ENCODE results near the gene ASAH2B.

DNA sequence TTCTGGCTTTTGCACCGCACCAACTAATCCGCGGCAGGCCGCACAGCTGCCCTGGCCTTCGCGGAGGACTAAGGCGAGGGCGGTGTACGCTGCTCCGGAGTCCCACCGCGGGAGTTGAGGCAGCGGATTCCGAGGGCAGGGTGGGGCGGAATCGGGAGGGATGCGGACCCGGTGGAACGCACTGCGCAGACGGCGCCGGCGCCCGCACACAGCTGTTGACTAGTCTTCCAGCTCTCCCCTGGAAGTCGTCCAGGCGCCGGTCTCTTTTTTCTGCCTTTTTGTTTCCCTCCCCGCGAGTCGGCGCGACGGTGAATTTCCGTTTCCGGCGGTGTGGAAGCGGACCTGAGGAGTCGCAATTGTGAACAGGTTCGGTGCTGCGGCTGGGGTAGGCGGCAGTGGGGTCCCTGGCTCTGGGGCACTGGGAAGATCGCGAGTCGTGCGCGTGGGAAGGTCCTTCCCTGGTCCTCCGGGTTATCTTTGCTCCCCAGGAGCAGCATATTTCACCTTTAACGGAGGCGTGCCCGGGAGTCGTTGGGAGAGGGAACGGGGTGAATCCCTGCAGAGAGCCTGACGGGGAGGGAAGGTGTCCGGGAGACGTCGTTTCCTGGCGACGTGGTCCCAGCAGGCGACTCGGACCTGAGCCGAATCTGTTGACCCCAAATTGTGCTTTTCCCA, at the start of gene ASAH2B:
- TF ChIP-seq CTCF (IDR thresholded peaks at IDR 0.05; ENCODE audit: low read depth, low read length, poor library complexity, severe bottlenecking) (no peak), EZH2phosphoT487 (IDR thresholded peaks at IDR 0.05; ENCODE audit: borderline replicate concordance, low read length) (no peak)
